Bronchial epithelial cell (primary cell): ENCODE results near the gene CHRDL1. TPM values are rescaled to one million over a fixed set of nuclear protein-coding genes. Genes with fewer than 3 reads are reported as not detected.
A peak's percentile ranks its signal among the peaks of the same experiment; 100 is the strongest.
"Not testable (repeated sequence)": the region's sequence is repeated elsewhere in the genome, so short reads cannot be mapped to it uniquely, and the experiment has no call there.

Source experiments
- DNase-seq: peaks from one replicate; pipeline ENCODE4 v3.0.0-alpha.2; 2010; ENCODE audit warnings: low read depth
- FAIRE-seq: peaks from 2 replicates; lab custom pipeline; 2011; peaks lifted over from hg19 to GRCh38; lab: Jason Lieb, UNC
- H3K27me3 ChIP-seq: 2 replicates; pipeline ENCODE4 v1.5.1; 2011; ENCODE audit warnings: low read length; ENCODE audit not compliant: control insufficient read depth, insufficient read depth
- H3K36me3 ChIP-seq: 2 replicates; pipeline ENCODE4 v1.5.1; 2011; ENCODE audit warnings: low read length; ENCODE audit not compliant: control insufficient read depth, insufficient read depth
- H3K4me3 ChIP-seq: 2 replicates; pipeline ENCODE4 v1.5.1; 2011; ENCODE audit warnings: mild to moderate bottlenecking, low read depth, low read length, control low read depth
- CTCF ChIP-seq: IDR thresholded peaks from 2 replicates; pipeline ENCODE4 v1.5.1; 2011; ENCODE audit warnings: mild to moderate bottlenecking, moderate library complexity, low read length, control low read depth, inconsistent platforms; ENCODE audit not compliant: insufficient read depth, severe bottlenecking
- total RNA-seq: library from RNA; depleted of rRNA; stranded (reverse); fragments of >200 nt; gene quantifications from 2 replicates; pipeline ENCODE4 v1.2.1, GENCODE V29; 2014

CHRDL1 gene
- total RNA-seq: not detected in 2 replicates

- H3K4me3 ChIP-seq: no peak within 1 kb of the TSS
- H3K36me3 ChIP-seq: no peaks in the 10 kb centered on the region
- no peak for FAIRE-seq
- no peak for DNase-seq
- no peaks in the 10 kb centered on the region for H3K27me3 ChIP-seq
- no peak for TF ChIP-seq CTCF
Measured at GRCh38 chrX:110795645-110796406, at the start of gene CHRDL1. CHRDL1 (minus strand) TSS chrX:110795817; CDS start chrX:110792181, 3,636 bp downstream.

DNA sequence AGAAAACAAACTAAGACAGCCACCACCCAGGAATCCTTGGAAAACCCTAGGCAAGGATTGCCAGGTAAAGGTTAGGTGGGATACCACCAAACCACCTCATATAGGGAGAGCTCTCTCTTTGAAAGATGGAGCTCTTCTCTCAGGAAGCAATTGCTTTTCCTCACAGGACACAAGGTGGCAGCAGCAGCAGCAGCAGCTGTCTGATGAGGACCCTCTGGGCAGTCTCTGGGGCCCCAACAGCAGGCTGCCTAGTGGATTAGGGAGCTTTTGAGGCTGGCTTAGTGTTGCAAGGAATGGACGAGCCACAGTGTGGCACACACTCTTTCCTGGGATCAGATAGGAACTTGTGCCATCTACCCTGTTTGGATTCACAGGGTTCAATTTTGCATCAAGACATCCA, 41.4 kb upstream of the CHRDL1 start:
- FAIRE-seq: no peak
- H3K4me3 ChIP-seq: no peak overlapping the region
- no peaks in the 10 kb centered on the region for H3K27me3 ChIP-seq
- no peaks in the 10 kb centered on the region for H3K36me3 ChIP-seq
- peak; percentile 12 for TF ChIP-seq CTCF
- DNase-seq: no peak

DNA sequence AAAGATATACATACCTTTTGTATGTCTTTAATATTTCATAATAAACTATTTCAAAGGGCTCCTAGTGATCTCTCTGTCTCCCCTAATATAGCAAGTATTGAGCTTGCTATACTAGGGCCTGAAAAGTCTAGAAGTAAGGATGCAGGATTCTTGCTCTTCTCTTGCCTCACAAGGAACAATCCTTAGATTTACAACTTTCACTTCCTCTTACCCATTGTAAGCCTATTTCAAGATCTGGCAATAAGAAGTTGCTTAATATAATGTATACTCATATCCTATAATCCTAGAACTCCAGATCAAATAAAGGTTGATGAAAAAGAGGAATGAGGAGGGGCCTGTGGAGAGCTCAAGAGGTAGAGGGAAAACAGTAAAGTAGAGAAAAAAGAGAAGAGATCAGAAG, 40.8 kb upstream of the CHRDL1 start:
- no peak overlapping the region for H3K4me3 ChIP-seq
- TF ChIP-seq CTCF: no peak
- DNase-seq (no peak), FAIRE-seq (no peak)
- no peaks in the 10 kb centered on the region for H3K36me3 ChIP-seq
- H3K27me3 ChIP-seq: no peaks in the 10 kb centered on the region

DNA sequence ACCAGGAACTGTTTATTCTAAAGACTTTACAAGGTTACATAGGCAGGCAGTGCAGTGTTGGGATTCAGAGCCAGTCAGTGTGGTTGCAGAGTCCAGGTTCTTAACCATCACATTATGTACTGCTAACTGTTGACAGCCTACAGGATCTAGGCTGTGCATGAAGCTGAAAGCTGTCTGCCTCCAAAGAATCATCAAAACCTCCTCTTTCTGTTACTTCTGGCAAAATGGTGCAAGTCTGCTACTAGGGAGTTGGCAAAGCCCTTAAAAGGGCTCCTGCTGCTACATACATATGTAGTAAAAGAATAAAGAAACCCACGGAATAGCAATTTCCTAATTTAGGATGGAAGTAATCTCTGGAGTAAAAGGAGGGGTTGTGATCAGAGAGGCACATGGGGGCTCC, 40.4 kb upstream of the CHRDL1 start:
- H3K36me3 ChIP-seq: no peaks in the 10 kb centered on the region
- DNase-seq: no peak
- TF ChIP-seq CTCF: no peak
- no peak for FAIRE-seq
- H3K4me3 ChIP-seq: no peak overlapping the region
- no peaks in the 10 kb centered on the region for H3K27me3 ChIP-seq

DNA sequence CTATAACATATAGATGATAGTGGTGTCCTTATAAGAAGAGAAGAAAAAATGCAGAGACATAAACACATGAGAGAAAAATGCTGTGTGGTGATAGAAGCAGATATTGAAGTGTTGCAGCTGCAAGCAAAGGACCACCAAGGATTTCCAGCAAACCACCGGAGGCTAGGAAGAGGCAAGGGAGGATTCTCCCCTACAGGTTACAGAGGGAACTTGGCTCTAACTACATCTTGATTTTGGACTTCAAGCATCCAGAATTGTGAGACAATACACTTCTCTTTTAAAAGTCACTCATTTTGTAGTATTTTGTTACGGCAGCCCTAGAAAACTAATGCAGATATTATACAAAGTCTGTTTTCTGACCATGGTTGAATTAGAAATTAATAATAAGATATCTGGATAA, 30.4 kb upstream of the CHRDL1 start:
- no peak for FAIRE-seq
- no peak for TF ChIP-seq CTCF
- H3K27me3 ChIP-seq: no peaks in the 10 kb centered on the region
- DNase-seq: no peak
- no peak overlapping the region for H3K4me3 ChIP-seq
- H3K36me3 ChIP-seq: no peaks in the 10 kb centered on the region

GRCh38 chrX:110816543-110816942, 20.9 kb upstream of the CHRDL1 start:
- not testable (repeated sequence) for FAIRE-seq, H3K4me3 ChIP-seq, H3K27me3 ChIP-seq, H3K36me3 ChIP-seq, DNase-seq
